Fibroblast of skin of left biceps (primary cell): ENCODE results near the gene C9orf152.

Experiments
- DNase-seq, 2 experiments: peaks; one replicate each; pipeline ENCODE4 v3.0.0-alpha.2; 2013; ENCODE audit warnings: low read depth in 2 of 2

The C9orf152 gene

DNA sequence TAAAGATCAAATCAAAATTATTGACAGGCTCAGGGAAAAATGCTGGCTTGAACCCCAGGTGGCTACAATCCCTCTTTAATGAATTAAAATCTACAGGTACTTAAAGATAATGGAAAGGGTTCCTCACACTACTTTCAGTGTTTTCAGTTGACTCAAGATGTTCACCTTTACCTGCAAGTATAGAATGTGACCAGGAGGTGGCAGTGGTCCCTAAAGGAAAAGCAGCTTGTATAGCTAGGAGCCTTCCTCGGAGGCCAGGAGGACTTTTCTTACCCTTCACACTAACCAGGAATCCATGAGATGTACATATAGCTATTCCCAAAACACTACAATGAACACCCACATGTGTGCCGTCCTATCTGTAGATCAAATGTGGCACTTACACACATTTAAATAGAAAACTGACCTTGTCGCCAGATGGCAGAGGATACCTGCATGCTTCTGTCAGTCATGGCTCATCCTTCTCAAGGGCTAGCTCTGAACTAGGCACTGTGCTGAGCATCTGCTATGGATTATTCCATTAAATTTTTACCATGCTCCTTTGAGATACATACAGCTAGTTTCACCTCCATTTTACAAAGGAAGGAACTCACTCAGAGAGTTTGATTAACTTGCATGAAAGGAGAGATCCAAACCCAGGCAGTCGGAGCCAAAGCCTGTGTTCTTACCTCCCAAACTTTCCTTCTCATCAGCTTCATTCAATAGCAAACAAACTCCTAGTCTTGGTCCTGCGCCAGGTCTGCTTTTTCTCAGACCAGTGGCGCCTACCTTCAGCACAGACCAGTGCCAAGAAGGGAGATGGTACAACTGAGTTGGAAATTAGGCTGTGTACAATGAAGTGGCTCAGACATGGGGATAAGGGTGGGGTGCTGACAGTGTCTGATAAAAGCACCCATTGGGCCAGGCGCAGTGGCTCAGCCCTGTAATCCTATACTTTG lies 24.5 kb downstream of the C9orf152 start:
- DNase-seq = peak; percentile 33 to 54

GRCh38 chr9:110180511-110181434 lies 27.2 kb downstream of the C9orf152 start:
- peak; percentile 54 to 58 for DNase-seq

DNA sequence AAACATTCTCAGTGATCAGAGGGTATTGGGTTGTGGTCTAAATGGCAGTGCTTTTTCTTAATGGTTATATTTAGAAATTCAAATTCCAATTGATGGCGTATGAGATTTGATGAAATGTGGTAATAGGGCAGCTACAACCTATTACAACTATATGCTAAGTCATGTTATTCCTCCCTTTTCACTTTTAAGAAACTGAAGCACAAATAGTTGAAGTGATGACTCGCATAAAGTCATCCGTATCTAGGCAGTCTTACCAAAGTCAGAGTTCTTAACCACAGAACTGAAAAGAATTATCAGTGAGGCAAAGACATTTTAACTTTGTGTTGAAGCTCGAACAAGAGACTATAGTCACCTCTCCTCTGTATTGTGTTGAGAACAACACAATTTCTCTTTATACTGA lies 28.2 kb downstream of the C9orf152 start:
- peak; percentile 68 to 74 for DNase-seq

DNA sequence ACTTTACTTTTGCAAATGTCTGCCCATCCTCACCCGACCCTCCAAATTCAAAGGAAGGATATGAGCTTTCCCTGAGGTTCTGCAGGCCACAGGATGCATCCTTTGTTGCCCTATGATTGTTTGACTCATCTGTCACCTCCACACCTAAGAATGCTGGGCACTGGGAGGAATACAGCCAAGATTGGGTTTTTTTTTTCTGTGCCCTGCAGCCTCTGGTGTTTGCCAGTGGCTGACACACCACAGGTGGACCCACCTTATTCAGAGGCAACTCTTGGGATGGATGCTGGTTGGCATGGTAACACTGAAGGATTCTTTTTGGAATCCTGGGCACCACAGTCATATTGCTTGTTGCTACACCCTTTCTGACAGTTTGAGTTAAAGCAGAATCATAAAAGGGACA lies 29.7 kb downstream of the C9orf152 start:
- no peak for DNase-seq

DNA sequence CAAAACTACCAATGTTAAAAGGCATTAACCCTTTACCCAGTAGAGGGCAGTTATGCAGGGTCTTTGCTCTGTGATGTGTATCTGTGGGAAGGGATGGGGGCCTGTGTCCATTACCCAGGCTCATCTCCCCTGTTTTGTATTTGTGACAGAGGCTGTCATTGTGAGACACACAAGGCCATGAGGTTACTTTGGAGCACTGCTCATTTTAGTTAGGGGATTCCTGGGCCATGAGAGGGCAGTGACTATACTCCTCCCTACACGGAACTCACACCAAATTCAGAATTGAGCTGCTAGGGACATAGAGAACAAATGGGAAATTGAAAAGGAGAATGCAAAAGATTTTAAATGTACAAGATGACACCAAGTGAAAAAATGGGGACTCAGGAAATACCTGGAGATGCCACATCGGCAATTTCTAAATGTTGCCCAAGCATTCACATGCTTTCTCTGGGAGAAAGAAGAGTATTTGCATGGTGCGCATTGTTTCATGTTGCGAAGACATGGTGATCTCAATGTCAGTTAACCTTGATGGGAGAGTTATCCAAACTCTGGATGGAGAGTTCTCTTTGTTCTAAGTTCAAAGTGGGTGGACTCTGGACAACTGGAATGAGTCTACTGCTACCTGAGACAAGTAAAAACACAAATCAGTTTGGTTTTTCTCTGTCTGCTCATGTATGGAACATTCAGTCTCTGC lies 32.5 kb downstream of the C9orf152 start:
- no peak for DNase-seq

GRCh38 chr9:110173322-110173642 lies 34.7 kb downstream of the C9orf152 start:
- DNase-seq = no peak

DNA sequence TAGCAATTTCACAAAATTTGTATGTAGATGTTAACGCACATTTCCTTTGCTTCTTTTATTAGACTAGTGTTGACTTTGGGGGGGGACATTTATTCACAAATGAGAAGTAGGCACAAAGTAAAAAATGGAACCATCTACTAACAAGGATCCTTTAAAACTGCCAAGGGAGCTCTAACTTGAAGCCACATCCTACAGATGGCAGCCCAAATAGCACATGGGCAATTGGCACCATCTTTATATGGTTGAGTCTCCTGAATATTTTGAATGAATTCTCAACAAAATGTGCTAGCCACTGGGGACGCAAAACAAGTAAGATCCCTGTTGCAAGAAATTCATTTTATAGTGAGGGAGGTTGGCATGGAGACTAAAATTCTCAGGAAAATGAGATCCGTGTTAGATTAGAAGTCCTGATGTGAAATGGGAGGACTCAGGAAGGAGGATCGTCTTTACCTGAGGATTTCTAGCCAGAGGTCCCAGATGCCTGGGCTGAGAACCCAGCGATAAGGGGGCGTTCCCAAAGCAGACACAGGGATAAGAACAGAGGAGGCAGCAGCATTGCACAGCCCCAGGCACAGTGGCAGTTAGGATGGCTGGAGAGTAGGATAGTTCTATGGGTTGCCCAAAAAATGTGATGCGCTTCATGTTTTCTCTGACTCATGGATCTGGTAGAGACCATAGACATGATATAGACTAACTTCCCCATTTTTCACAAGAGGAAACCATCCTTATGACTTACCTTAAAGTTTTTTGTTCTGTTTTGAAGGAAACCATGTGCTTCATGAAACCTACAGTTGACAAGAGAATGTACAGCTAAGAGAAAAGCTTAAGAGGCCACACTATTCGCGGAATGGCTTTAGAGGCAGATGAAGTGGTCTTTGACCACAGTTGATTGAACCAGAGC lies 37.4 kb downstream of the C9orf152 start:
- no peak for DNase-seq

GRCh38 chr9:110168486-110168885 lies 39.5 kb downstream of the C9orf152 start:
- DNase-seq = no peak

DNA sequence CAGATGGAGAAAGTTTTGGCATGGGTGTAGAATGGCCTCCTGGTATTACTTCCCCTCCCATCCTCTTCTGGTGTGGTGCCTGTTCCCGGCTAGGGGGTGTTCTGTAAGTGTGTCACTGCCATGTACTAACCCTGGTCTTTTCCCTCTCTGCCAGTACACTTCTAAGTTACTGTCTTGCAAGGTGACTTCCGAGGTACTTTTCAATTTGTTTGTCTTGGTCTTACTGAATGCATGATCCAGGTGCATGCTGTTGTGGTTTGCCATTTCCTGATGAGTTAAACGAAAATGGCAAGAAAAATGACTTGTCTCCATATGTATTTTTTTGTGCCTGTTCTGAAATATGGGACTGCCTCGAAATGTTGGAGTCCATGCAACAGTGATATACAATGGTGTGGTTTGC lies 46.0 kb downstream of the C9orf152 start:
- no peak for DNase-seq

DNA sequence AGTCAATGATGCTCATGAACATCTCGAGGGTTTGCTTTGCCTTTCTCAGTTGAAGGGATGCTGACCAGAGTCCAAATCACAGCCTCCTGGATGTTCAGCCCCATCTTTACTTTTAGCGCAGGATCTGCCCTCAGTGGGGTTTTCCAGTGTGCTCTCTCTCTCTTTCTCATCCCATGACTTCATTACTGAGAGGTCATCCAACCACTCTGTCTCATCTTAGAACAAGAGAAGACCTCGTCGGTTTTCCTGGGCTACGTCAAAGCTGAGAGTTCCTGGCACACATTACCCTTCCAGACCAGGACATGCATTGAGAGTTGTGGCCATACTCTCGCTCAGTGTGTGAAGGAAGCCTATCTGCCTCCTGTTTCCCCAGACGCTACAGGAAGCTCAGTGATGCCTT lies 47.3 kb downstream of the C9orf152 start:
- DNase-seq = no peak

DNA sequence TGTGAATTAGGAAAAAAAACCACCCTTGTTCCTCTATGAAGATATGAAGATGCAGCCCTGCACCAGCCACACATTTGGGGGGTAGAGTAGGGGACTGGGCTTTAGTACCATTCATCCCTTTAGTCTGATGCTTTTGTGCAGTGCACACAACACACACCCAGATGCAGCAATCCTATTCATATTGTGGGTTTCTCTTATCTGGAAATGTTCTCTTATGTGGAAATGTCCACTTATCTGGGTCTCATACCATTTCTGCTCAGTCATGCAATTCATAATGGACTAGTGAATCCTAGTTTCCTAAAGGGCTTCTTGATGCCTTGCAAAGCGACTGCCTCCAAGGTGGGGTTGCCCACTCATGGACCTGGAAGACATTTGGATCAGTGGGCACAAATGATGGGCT lies 47.8 kb downstream of the C9orf152 start:
- DNase-seq = no peak

DNA sequence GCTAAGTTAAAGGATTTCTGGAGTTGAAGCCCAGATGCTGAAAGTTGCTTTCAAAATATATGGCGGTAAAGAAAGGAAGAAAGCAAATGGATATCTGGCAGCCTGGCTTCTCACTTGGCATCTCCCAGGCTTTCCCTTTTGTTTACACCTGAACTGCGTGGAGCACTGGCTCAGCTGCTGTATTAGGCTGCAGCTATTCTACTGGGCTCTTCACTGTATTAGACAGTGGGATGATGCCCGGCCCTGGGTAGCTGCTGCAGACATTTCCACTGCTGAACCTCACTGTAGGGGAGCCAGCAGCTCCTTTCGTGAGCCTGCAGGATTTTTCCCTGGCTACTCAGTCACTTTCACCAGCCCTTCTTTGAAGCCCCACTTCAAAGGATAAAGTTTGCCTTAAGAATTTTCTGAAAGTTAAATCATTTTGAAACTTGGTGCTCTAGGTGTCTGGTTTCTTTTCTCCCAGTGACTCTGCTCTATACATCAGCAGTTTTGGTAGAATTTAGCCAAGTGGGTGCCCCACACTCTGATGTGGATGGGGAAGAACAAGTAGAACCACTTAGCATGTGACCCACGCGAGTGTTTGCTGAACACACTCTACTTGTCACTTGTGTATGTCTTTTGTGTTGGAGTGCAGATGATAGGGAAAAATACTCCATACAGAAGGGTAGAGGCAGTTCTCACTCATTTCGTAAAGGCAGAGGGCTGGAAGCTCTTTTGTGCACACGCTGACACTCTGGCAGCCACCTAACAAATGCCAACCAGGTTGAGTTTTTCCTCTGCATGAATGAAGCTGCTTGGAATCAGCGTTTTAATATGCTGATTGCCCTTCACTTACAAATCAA lies 49.9 kb downstream of the C9orf152 start:
- no peak for DNase-seq

DNA sequence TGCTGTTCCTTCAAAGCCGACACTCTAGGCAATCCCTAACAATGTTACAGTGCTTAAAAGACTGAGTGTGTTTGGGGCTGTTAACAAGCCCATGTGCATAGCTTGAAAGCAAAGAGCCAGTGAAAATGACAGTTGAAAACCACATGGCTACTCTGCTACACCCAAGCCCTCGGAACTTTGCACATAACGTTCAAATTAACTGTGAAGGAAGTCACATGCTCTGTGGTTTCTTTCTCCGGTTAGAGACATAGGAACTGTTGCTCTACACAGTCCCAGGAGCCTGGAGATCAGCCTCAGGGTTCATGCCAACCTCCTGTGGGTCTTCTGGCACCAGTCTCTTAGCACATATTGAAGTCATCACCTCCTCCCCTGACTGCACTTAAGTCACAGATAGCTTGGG lies 51.1 kb downstream of the C9orf152 start:
- peak; percentile 63 to 68 for DNase-seq

GRCh38 chr9:110156416-110156815 lies 51.5 kb downstream of the C9orf152 start:
- no peak for DNase-seq

GRCh38 chr9:110155751-110156150 lies 52.2 kb downstream of the C9orf152 start:
- DNase-seq = no peak

GRCh38 chr9:110153431-110153830 lies 54.5 kb downstream of the C9orf152 start:
- no peak for DNase-seq

GRCh38 chr9:110152704-110153374 lies 55.1 kb downstream of the C9orf152 start:
- DNase-seq = no peak
